ENCODE results near the gene TRIM3.
A peak's percentile ranks its signal among the peaks of the same experiment; 100 is the strongest.

The TRIM3 gene

DNA sequence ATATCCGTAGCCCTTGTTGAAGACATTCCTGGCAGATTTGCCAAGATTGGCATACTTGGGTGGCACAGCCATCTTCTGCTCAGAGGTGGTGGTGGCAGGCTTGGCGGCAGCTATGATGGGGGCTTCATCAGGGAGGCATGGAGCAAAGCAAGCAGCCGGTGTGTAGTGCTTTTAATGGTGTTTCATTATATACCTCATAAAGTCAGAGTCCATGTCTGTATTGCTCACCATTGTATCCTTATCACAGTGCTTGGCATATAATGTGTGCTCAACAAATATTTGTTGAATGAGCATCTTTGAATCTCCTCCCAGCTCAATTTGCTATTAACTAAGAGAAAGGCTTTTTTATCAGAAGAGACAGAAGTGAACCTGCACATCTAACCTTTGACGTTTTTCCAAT, 15.6 kb upstream of the TRIM3 start:
- peaks cover 7% of the 10 kb centered on the region for H3K36me3 ChIP-seq (ENCODE audit: control insufficient read depth, insufficient read depth, low read length)
- H3K4me1 ChIP-seq (ENCODE audit: control insufficient read depth, insufficient read depth, low read length), result no peaks in the 10 kb centered on the region
- no peak overlapping the region for H3K4me3 ChIP-seq (ENCODE audit: low read depth, low read length)
- no peak overlapping the region for H3K9ac ChIP-seq (ENCODE audit: low read depth, low read length)
- H3K9me3 ChIP-seq (ENCODE audit: control insufficient read depth, insufficient read depth, low read length), result no peaks in the 10 kb centered on the region
- no peaks in the 10 kb centered on the region for H3K27me3 ChIP-seq (ENCODE audit: control insufficient read depth, insufficient read depth, low read length)

DNA sequence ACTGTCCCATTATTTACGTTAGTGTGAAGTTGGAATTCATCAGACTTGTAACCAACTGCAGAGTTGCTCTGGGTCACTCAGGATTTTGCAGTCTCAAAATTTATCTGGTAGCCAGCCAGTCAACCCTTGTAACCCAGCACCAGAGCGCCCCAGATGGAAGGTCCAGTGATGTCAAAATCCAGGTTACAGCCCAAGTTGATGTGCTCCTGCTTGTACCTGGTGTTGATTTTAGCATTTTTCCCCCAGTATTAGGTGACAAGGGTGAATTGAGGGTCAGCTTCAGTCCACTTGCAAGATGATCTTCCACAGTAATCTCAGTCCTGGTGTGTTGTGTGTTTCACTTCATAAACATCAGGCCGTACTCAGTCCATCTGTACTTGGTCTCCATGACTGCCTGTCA, 15.1 kb upstream of the TRIM3 start:
- peaks cover 7% of the 10 kb centered on the region for H3K36me3 ChIP-seq (ENCODE audit: control insufficient read depth, insufficient read depth, low read length)
- no peak overlapping the region for H3K9ac ChIP-seq (ENCODE audit: low read depth, low read length)
- no peaks in the 10 kb centered on the region for H3K9me3 ChIP-seq (ENCODE audit: control insufficient read depth, insufficient read depth, low read length)
- no peaks in the 10 kb centered on the region for H3K27me3 ChIP-seq (ENCODE audit: control insufficient read depth, insufficient read depth, low read length)
- H3K4me3 ChIP-seq (ENCODE audit: low read depth, low read length), result no peak overlapping the region
- H3K4me1 ChIP-seq (ENCODE audit: control insufficient read depth, insufficient read depth, low read length), result no peaks in the 10 kb centered on the region

DNA sequence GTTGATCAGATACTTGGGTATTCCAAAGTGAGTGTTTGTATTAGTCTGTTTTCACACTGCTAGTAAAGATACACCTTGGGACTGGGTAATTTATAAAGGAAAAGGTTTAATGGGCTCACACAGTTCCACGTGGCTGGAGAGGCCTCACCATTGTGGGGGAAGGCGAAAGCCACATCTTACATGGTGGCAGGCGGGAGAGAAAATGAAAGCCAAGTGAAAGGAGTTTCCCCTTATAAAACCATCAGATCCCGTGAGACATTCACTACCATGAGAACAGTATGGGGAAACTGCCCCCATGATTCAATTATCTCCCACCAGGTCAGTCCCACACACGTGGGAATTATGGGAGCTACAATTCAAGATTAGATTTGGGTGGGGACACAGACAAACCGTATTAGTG, 14.6 kb upstream of the TRIM3 start:
- Histone ChIP-seq H3K9me3 (ENCODE audit: control insufficient read depth, insufficient read depth, low read length) (no peaks in the 10 kb centered on the region), H3K9ac (ENCODE audit: low read depth, low read length) (no peak overlapping the region), H3K4me3 (ENCODE audit: low read depth, low read length) (no peak overlapping the region), H3K4me1 (ENCODE audit: control insufficient read depth, insufficient read depth, low read length) (no peaks in the 10 kb centered on the region), H3K27me3 (ENCODE audit: control insufficient read depth, insufficient read depth, low read length) (no peaks in the 10 kb centered on the region), H3K36me3 (ENCODE audit: control insufficient read depth, insufficient read depth, low read length) (peaks cover 7% of the 10 kb centered on the region)

GRCh38 chr11:6486938-6487337, 13.2 kb upstream of the TRIM3 start:
- H3K4me1 ChIP-seq (ENCODE audit: control insufficient read depth, insufficient read depth, low read length), result no peaks in the 10 kb centered on the region
- H3K27me3 ChIP-seq (ENCODE audit: control insufficient read depth, insufficient read depth, low read length), result no peaks in the 10 kb centered on the region
- H3K9ac ChIP-seq (ENCODE audit: low read depth, low read length), result no peak overlapping the region
- peaks cover 10% of the 10 kb centered on the region for H3K36me3 ChIP-seq (ENCODE audit: control insufficient read depth, insufficient read depth, low read length)
- no peak overlapping the region for H3K4me3 ChIP-seq (ENCODE audit: low read depth, low read length)
- no peaks in the 10 kb centered on the region for H3K9me3 ChIP-seq (ENCODE audit: control insufficient read depth, insufficient read depth, low read length)

DNA sequence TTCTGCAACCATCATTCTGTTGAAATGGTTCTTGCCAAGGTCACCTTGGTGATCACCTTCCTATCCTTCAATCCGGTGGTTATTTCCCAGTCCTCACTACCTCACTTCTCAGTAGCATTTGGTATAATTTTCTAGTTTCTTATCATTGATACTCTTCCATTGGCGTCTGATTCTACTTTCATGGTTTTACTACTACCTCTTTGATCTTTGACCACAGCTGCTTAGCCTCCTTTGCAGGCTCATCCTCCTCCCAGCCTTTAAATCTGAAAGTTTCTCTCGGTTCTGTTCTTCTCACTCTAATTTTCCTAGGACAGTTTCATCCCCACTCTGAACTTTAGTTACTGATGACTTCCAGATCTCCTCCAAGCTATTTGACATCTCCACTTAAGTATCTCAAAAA, 12.5 kb upstream of the TRIM3 start:
- Histone ChIP-seq H3K9ac (ENCODE audit: low read depth, low read length) (no peak overlapping the region), H3K9me3 (ENCODE audit: control insufficient read depth, insufficient read depth, low read length) (no peaks in the 10 kb centered on the region), H3K4me3 (ENCODE audit: low read depth, low read length) (no peak overlapping the region), H3K4me1 (ENCODE audit: control insufficient read depth, insufficient read depth, low read length) (no peaks in the 10 kb centered on the region), H3K27me3 (ENCODE audit: control insufficient read depth, insufficient read depth, low read length) (no peaks in the 10 kb centered on the region), H3K36me3 (ENCODE audit: control insufficient read depth, insufficient read depth, low read length) (peaks cover 10% of the 10 kb centered on the region)

DNA sequence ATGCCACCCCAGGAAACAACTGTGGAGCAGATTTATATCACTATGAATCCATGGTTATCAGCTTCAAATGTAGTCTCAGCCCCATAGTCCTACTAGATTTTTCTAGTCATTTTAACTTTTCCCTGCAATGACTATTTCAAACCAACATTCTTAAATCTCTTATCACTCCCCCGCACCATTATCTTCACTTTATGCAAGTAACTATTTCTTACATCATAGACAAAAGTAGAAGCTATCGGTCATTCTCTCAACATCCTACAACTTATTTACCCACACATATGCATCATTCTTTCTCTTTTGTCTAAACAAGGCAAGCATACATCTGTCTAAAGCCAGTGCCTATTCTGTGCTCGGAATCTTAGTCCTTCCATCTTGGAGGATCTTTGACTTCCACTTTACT, 11.9 kb upstream of the TRIM3 start:
- H3K36me3 ChIP-seq (ENCODE audit: control insufficient read depth, insufficient read depth, low read length), result peaks cover 10% of the 10 kb centered on the region
- H3K27me3 ChIP-seq (ENCODE audit: control insufficient read depth, insufficient read depth, low read length), result no peaks in the 10 kb centered on the region
- H3K9me3 ChIP-seq (ENCODE audit: control insufficient read depth, insufficient read depth, low read length), result no peaks in the 10 kb centered on the region
- no peak overlapping the region for H3K4me3 ChIP-seq (ENCODE audit: low read depth, low read length)
- H3K9ac ChIP-seq (ENCODE audit: low read depth, low read length), result no peak overlapping the region
- H3K4me1 ChIP-seq (ENCODE audit: control insufficient read depth, insufficient read depth, low read length), result no peaks in the 10 kb centered on the region

DNA sequence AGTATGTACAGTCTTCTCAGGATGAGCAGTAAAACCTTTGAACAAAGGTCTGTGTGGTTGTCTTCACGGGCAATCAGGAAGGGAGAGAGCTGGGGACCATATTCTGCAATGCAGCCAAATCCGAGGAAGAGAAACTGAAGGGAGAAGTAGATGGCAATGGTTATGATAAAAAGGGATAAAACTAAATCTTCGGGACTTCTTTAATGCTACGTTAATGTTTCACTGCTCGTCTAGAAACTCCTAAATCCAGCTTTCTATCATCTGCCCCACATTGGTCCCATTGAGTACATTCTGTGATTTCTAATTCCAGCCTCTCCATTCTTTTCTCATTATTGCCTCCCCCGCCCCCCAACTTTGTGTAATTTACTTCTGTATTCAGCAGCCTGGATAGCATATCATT, 9.3 kb upstream of the TRIM3 start:
- H3K9me3 ChIP-seq (ENCODE audit: control insufficient read depth, insufficient read depth, low read length), result no peaks in the 10 kb centered on the region
- H3K36me3 ChIP-seq (ENCODE audit: control insufficient read depth, insufficient read depth, low read length), result peaks cover 23% of the 10 kb centered on the region
- peaks cover 5% of the 10 kb centered on the region for H3K4me1 ChIP-seq (ENCODE audit: control insufficient read depth, insufficient read depth, low read length)
- no peak overlapping the region for H3K4me3 ChIP-seq (ENCODE audit: low read depth, low read length)
- H3K9ac ChIP-seq (ENCODE audit: low read depth, low read length), result no peak overlapping the region
- no peaks in the 10 kb centered on the region for H3K27me3 ChIP-seq (ENCODE audit: control insufficient read depth, insufficient read depth, low read length)

- Histone ChIP-seq H3K36me3 (ENCODE audit: control insufficient read depth, insufficient read depth, low read length) (peaks cover 29% of the 10 kb centered on the region), H3K9me3 (ENCODE audit: control insufficient read depth, insufficient read depth, low read length) (no peaks in the 10 kb centered on the region), H3K4me1 (ENCODE audit: control insufficient read depth, insufficient read depth, low read length) (peaks cover 5% of the 10 kb centered on the region), H3K4me3 (ENCODE audit: low read depth, low read length) (peak overlapping the region; percentile 98), H3K27me3 (ENCODE audit: control insufficient read depth, insufficient read depth, low read length) (no peaks in the 10 kb centered on the region), H3K9ac (ENCODE audit: low read depth, low read length) (peak overlapping the region; percentile 88)
Measured at GRCh38 chr11:6482441-6482840, 8.7 kb upstream of the TRIM3 start.

- Histone ChIP-seq H3K36me3 (ENCODE audit: control insufficient read depth, insufficient read depth, low read length) (peaks cover 34% of the 10 kb centered on the region), H3K4me1 (ENCODE audit: control insufficient read depth, insufficient read depth, low read length) (peaks cover 5% of the 10 kb centered on the region), H3K9ac (ENCODE audit: low read depth, low read length) (peak overlapping the region; percentile 88), H3K9me3 (ENCODE audit: control insufficient read depth, insufficient read depth, low read length) (no peaks in the 10 kb centered on the region), H3K27me3 (ENCODE audit: control insufficient read depth, insufficient read depth, low read length) (no peaks in the 10 kb centered on the region), H3K4me3 (ENCODE audit: low read depth, low read length) (peak overlapping the region; percentile 98)
Measured at GRCh38 chr11:6481924-6482275, 8.2 kb upstream of the TRIM3 start.

GRCh38 chr11:6481012-6481923, 7.5 kb upstream of the TRIM3 start, which contains the start of the genes ARFIP2 and TIMM10B:
TSS of gene ARFIP2 (minus strand) at chr11:6481331. CDS start at chr11:6480421, 910 bp downstream.
TSS of gene TIMM10B (plus strand) at chr11:6481501. CDS start at chr11:6481517, 16 bp downstream.
- Histone ChIP-seq H3K36me3 (ENCODE audit: control insufficient read depth, insufficient read depth, low read length) (peaks cover 40% of the 10 kb centered on the region), H3K4me3 (ENCODE audit: low read depth, low read length) (peak within 1 kb of the TSS; percentile 98), H3K9ac (ENCODE audit: low read depth, low read length) (peak within 1 kb of the TSS; percentile 97), H3K9me3 (ENCODE audit: control insufficient read depth, insufficient read depth, low read length) (no peaks in the 10 kb centered on the region), H3K4me1 (ENCODE audit: control insufficient read depth, insufficient read depth, low read length) (peaks cover 5% of the 10 kb centered on the region), H3K27me3 (ENCODE audit: control insufficient read depth, insufficient read depth, low read length) (no peaks in the 10 kb centered on the region)

GRCh38 chr11:6480299-6480914, 6.7 kb upstream of the TRIM3 start:
- Histone ChIP-seq H3K9ac (ENCODE audit: low read depth, low read length) (peak overlapping the region; percentile 97), H3K4me3 (ENCODE audit: low read depth, low read length) (peak overlapping the region; percentile 98), H3K9me3 (ENCODE audit: control insufficient read depth, insufficient read depth, low read length) (no peaks in the 10 kb centered on the region), H3K4me1 (ENCODE audit: control insufficient read depth, insufficient read depth, low read length) (peaks cover 6% of the 10 kb centered on the region), H3K36me3 (ENCODE audit: control insufficient read depth, insufficient read depth, low read length) (peaks cover 33% of the 10 kb centered on the region), H3K27me3 (ENCODE audit: control insufficient read depth, insufficient read depth, low read length) (no peaks in the 10 kb centered on the region)

- H3K27me3 ChIP-seq (ENCODE audit: control insufficient read depth, insufficient read depth, low read length), result peaks cover 5% of the 10 kb centered on the region
- H3K9me3 ChIP-seq (ENCODE audit: control insufficient read depth, insufficient read depth, low read length), result no peaks in the 10 kb centered on the region
- H3K9ac ChIP-seq (ENCODE audit: low read depth, low read length), result no peak overlapping the region
- peaks cover 30% of the 10 kb centered on the region for H3K36me3 ChIP-seq (ENCODE audit: control insufficient read depth, insufficient read depth, low read length)
- no peak overlapping the region for H3K4me3 ChIP-seq (ENCODE audit: low read depth, low read length)
- H3K4me1 ChIP-seq (ENCODE audit: control insufficient read depth, insufficient read depth, low read length), result peaks cover 19% of the 10 kb centered on the region
Measured at GRCh38 chr11:6476571-6476970, 2.8 kb upstream of the TRIM3 start.
